Left ventricle myocardium inferior (tissue), 1 donor: ENCODE results near the gene POLA2. TPM values are rescaled to one million over a fixed set of nuclear protein-coding genes. Genes with fewer than 3 reads are reported as not detected.
"Not testable (repeated sequence)": the region's sequence is repeated elsewhere in the genome, so short reads cannot be mapped to it uniquely, and the experiment has no call there.

ENCODE experiments used
- DNase-seq: peaks from one replicate; pipeline ENCODE4 v3.0.0-alpha.2; 2020
- H3K27ac ChIP-seq: fragments of 200-600 bp; replicated peaks from 2 replicates; pipeline ENCODE4 v1.8.0; 2021
- H3K27me3 ChIP-seq: fragments of 200-600 bp; 2 replicates; pipeline ENCODE4 v1.8.0; 2021; ENCODE audit warnings: low read depth
- H3K36me3 ChIP-seq: fragments of 200-600 bp; 2 replicates; pipeline ENCODE4 v1.8.0; 2021
- H3K4me1 ChIP-seq: fragments of 200-600 bp; 2 replicates; pipeline ENCODE4 v1.8.0; 2021
- H3K4me3 ChIP-seq: fragments of 200-600 bp; 2 replicates; pipeline ENCODE4 v1.8.0; 2021; ENCODE audit warnings: mild to moderate bottlenecking, moderate library complexity
- H3K9me3 ChIP-seq: fragments of 200-600 bp; replicated peaks from 2 replicates; pipeline ENCODE4 v1.8.0; 2021
- intact Hi-C: fragments of 100-400 bp; cut with micrococcal nuclease; formaldehyde crosslinking; loops from one replicate; pipeline ENCODE4 v1.11.0; 2022
- total RNA-seq: library from RNA; stranded (reverse); fragmentation: NEBNext Ultra II Directional; extraction: Animal tissue kit (Norgen Biotek cat#: 25700); gene quantifications from one replicate; pipeline ENCODE4 v1.2.1, GENCODE V29; 2021
- TF ChIP-seq, protein P1 (sequence below): fragments of 200-600 bp; IDR thresholded peaks from 2 replicates; pipeline ENCODE4 v1.8.0; 2021; ENCODE audit warnings: antibody characterized with exemption, mild to moderate bottlenecking, borderline replicate concordance
- donor health status: DM: no; HTN: yes; CAD: no; lungs with severe emphysema.

The POLA2 gene
- total RNA-seq, 1 donor from 2014 or later = 3.8 TPM

DNA sequence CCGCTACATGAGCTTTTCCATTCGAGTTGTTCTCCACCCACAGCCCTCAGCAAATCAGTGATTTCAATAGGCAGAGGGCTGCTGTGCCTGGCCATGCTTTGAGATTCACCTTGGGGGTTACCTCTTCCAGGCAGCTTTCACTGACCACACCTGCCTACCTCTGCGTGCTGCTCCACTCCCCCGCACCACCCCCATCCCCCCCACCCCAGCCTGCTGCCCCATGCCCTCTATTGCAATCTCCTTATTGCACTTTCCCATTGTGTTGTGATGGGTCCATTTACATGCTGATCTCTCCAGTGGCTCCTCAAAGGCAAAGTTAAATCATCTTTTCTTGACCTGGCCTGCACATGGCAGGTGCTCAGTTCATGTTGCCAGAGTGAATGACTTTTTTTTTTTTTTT, 18.0 kb upstream of the POLA2 start:
- no peaks in the 10 kb centered on the region for H3K9me3 ChIP-seq
- TF ChIP-seq, protein P1, sequence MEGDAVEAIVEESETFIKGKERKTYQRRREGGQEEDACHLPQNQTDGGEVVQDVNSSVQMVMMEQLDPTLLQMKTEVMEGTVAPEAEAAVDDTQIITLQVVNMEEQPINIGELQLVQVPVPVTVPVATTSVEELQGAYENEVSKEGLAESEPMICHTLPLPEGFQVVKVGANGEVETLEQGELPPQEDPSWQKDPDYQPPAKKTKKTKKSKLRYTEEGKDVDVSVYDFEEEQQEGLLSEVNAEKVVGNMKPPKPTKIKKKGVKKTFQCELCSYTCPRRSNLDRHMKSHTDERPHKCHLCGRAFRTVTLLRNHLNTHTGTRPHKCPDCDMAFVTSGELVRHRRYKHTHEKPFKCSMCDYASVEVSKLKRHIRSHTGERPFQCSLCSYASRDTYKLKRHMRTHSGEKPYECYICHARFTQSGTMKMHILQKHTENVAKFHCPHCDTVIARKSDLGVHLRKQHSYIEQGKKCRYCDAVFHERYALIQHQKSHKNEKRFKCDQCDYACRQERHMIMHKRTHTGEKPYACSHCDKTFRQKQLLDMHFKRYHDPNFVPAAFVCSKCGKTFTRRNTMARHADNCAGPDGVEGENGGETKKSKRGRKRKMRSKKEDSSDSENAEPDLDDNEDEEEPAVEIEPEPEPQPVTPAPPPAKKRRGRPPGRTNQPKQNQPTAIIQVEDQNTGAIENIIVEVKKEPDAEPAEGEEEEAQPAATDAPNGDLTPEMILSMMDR = no peak
- no peaks in the 10 kb centered on the region for H3K27me3 ChIP-seq
- no peak overlapping the region for H3K27ac ChIP-seq
- H3K36me3 ChIP-seq = no peaks in the 10 kb centered on the region
- intact Hi-C loops = no loop called here
- H3K4me1 ChIP-seq = no peaks in the 10 kb centered on the region
- DNase-seq = no peak
- H3K4me3 ChIP-seq = no peak overlapping the region

DNA sequence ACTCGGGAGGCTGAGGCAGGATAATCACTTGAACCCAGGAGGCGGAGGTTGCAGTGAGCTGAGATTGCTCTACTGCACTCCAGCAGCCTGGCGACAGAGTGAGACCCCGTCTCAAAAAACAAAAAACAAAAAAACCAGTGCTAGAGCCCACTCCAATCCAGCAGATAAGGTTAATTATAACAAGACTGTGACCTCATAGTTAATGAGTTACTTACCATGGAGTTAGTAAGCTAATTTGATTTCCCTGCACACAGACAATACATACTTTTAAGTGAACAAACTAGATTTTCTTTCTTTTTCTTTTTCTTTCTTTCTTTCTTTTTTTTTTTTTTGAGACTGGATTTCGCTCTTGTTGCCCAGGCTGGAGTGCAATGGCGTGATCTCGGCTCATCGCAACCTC, 16.7 kb upstream of the POLA2 start:
- H3K27me3 ChIP-seq, H3K4me1 ChIP-seq, DNase-seq, H3K27ac ChIP-seq, H3K36me3 ChIP-seq, H3K9me3 ChIP-seq, intact Hi-C loops, H3K4me3 ChIP-seq: not testable (repeated sequence)

DNA sequence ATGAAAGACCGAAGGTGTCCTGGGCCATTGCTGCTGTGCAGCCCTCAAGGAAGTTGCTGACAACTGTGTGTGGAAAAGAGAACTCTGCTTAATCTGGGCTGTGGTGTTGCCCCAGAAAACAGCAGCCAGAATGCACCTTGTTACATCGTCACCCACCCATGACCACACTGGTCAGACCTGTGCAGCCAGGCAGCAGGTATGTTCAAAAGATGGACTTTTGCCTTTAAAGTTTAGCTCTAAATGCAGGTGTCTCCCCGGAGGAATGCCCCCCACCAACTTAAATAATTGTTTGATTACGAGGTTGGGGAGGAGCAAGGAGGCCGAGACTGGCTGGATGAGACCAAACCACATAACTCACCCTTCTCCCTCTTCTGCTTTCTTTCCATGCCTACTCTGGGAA, 15.3 kb upstream of the POLA2 start:
- TF ChIP-seq, protein P1 = no peak
- Histone ChIP-seq H3K27ac (no peak overlapping the region), H3K27me3 (no peaks in the 10 kb centered on the region), H3K36me3 (no peaks in the 10 kb centered on the region), H3K4me1 (no peaks in the 10 kb centered on the region), H3K4me3 (no peak overlapping the region), H3K9me3 (no peaks in the 10 kb centered on the region)
- DNase-seq = no peak
- intact Hi-C loops = no loop called here

DNA sequence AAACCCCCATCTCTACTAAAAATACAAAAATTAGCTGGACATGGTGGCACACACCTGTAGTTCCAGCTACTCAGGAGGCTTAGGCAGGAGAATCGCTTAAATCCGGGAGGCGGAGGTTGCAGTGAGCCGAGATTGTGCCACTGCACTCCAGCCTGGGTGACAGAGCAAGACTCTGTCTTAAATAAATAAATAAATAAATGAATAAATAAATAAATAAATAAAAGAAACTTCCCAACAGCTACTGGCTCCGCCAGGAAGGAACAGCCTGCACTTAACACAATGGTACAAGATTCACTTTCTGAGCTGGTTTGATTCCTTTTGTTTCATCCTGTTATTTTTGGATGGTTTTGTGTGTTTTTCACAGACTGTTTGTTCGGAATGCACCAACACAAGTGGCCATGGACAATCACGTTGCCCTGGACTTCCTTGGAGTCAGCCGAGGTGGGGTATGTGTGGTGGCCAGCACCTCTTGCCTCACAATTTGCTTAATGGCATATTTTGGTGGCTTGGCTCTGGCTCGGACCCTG, 13.5 kb upstream of the POLA2 start:
- H3K4me3 ChIP-seq, H3K27me3 ChIP-seq, intact Hi-C loops, H3K4me1 ChIP-seq, H3K9me3 ChIP-seq, DNase-seq, H3K36me3 ChIP-seq, H3K27ac ChIP-seq: not testable (repeated sequence)

DNA sequence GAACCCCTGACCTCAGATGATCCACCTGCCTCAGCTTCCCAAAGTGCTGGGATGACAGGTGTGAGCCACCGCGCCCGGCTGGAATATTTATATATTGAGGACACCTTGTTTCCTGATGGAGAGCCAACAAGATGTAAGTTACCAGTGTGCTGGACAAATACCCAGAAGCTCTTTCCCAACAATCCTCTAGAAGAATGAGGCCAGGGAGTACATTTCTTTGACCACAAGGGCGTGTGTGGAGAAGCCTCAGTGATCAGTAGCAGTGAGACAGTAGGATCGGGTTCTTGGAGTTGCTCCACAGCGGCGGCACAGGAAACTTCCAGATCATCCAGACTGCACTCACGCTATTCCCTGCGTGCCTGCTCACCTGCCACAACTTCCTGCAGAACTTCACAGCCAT, 10.3 kb upstream of the POLA2 start:
- Histone ChIP-seq H3K4me1 (no peaks in the 10 kb centered on the region), H3K27ac (no peak overlapping the region), H3K36me3 (no peaks in the 10 kb centered on the region), H3K4me3 (no peak overlapping the region), H3K9me3 (no peaks in the 10 kb centered on the region), H3K27me3 (no peaks in the 10 kb centered on the region)
- DNase-seq = no peak
- TF ChIP-seq, protein P1 = no peak
- intact Hi-C loops = no loop called here

DNA sequence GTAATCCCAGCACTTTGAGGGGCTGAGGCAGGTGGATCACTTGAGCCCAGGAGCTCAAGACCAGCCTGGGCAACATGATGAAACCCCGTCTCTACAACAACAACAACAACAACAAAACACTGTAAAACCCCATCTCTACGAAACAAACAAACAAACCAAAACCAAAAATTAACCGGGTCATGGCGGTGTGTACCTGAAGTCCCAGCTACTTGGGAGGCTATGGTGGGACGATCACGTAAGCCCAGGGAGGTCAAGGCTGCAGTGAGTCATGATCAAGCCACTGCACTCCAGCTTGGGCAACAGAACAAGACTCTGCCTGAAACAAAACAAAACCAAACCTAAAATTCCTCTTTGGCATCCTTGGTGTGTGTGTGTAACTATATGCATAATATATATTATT, 7.0 kb upstream of the POLA2 start:
- H3K36me3 ChIP-seq = no peaks in the 10 kb centered on the region
- no peaks in the 10 kb centered on the region for H3K9me3 ChIP-seq
- no peaks in the 10 kb centered on the region for H3K4me1 ChIP-seq
- no peak overlapping the region for H3K4me3 ChIP-seq
- H3K27ac ChIP-seq = no peak overlapping the region
- TF ChIP-seq, protein P1 = no peak
- no peak for DNase-seq
- H3K27me3 ChIP-seq = no peaks in the 10 kb centered on the region
- intact Hi-C loops = no loop called here

DNA sequence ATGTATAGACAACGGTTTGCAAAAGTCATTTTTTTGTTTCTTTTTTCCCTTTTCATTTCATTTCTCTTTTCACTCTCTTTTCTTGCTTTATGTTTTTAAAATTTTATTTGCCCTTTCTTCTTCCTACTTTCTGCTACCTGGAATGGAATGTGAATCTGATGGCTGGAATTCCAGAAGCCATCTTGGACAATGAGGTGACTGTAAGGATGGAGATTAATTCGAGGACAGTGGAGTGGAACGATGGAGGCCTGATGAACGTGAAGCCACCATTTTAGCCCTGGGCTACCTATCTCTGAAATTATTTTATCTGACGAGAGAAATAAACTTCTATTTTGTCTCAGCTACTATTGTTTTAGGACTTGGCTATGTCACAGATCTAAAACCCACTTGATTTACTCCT, 2.8 kb upstream of the POLA2 start:
- intact Hi-C loops = no loop called here
- H3K4me3 ChIP-seq = no peak overlapping the region

More for the DNA sequence above, 2.8 kb upstream of the POLA2 start:
- no peak for DNase-seq
- Histone ChIP-seq H3K4me1 (peaks cover 25% of the 10 kb centered on the region), H3K36me3 (no peaks in the 10 kb centered on the region), H3K27me3 (no peaks in the 10 kb centered on the region), H3K9me3 (no peaks in the 10 kb centered on the region), H3K27ac (no peak overlapping the region)
- TF ChIP-seq, protein P1 = no peak
